Measurements from ENCODE around the gene HMGXB4. TPM values are rescaled to one million over a fixed set of nuclear protein-coding genes. Genes with fewer than 3 reads are reported as not detected.

HMGXB4 gene
- total and polyA plus RNA-seq, 2 of the 13 experiments (the other 11 are each of a cell fraction or from before 2014, with no cell fraction given), result 13.9 to 16.3 TPM

DNA sequence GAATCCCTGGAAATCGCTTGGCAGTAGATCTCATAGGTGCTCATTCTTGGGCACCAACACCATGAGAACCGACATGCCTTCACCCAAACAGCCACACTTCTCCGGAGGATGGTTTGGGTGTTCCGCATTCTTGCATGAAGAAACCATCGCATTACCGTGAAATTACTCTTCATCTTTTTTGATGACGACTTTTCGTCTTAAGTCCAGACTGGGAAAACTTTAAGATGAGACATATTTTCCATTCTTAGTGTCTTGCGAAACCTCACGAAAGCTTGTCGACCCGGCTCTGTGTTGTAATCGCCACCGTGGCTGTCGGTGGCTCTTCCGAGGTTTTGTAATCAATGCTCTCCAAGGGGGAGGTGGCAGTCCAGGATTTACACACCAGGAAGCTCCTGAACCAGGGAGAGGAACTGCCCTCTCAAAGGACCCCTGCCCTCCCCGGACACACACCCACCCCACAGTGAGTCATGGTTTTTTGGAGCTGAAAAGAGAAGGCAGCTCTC, 44.1 kb downstream of the HMGXB4 start (continued):
- TF ChIP-seq BATF2 (CRISPR knock-in tag; IDR thresholded peaks at IDR 0.05) (no peak), GATAD1 (CRISPR knock-in tag; IDR thresholded peaks at IDR 0.05) (peak; percentile 37; the same call in 1 of the 2 replicates), ZNF724P (CRISPR knock-in tag; IDR thresholded peaks at IDR 0.05; ENCODE audit: borderline replicate concordance) (no peak), ZNF160 (CRISPR knock-in tag; IDR thresholded peaks at IDR 0.05) (0 out of 2 replicates have a peak, but pooled peaks have one; percentile 25), STAG1 (CRISPR knock-in tag; IDR thresholded peaks at IDR 0.05) (no peak)
- TF ChIP-seq, protein P1, sequence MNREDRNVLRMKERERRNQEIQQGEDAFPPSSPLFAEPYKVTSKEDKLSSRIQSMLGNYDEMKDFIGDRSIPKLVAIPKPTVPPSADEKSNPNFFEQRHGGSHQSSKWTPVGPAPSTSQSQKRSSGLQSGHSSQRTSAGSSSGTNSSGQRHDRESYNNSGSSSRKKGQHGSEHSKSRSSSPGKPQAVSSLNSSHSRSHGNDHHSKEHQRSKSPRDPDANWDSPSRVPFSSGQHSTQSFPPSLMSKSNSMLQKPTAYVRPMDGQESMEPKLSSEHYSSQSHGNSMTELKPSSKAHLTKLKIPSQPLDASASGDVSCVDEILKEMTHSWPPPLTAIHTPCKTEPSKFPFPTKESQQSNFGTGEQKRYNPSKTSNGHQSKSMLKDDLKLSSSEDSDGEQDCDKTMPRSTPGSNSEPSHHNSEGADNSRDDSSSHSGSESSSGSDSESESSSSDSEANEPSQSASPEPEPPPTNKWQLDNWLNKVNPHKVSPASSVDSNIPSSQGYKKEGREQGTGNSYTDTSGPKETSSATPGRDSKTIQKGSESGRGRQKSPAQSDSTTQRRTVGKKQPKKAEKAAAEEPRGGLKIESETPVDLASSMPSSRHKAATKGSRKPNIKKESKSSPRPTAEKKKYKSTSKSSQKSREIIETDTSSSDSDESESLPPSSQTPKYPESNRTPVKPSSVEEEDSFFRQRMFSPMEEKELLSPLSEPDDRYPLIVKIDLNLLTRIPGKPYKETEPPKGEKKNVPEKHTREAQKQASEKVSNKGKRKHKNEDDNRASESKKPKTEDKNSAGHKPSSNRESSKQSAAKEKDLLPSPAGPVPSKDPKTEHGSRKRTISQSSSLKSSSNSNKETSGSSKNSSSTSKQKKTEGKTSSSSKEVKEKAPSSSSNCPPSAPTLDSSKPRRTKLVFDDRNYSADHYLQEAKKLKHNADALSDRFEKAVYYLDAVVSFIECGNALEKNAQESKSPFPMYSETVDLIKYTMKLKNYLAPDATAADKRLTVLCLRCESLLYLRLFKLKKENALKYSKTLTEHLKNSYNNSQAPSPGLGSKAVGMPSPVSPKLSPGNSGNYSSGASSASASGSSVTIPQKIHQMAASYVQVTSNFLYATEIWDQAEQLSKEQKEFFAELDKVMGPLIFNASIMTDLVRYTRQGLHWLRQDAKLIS (CRISPR knock-in tag; IDR thresholded peaks at IDR 0.05), result no peak

- H3K4me3 ChIP-seq (replicated peaks in 1 of 3; ENCODE audit: insufficient read depth in 1 of 3, low read depth in 2 of 3, low read length in 3 of 3), result no peak overlapping the region
- in situ Hi-C loops (cut with HindIII; ENCODE audit: extremely low pct_ligation_motif_present, low pct_unique_long_range_greater_than_20kb), result no loop called here
- FAIRE-seq (no peak), DNase-seq (ENCODE audit: low spot score) (no peak), ATAC-seq (no peak)
- no peak overlapping the region; the same call in 1 of the 2 replicates for H3K4me2 ChIP-seq (ENCODE audit: low read depth, low read length)
- no peaks in the 10 kb centered on the region for H3K9me3 ChIP-seq (ENCODE audit: low read length)
- H3K27me3 ChIP-seq (ENCODE audit: control insufficient read depth in 1 of 2, insufficient read depth in 2 of 2, low read length in 2 of 2), result no peaks in the 10 kb centered on the region; a peak in 1 of 5 replicates
- peaks cover 48% of the 10 kb centered on the region for H3K79me2 ChIP-seq (ENCODE audit: insufficient read depth, low read length)
- no peak overlapping the region for H3K27ac ChIP-seq (ENCODE audit: extremely low read length, insufficient read depth, low read length)
- ChIA-PET POLR2A (interaction anchor here (4.6 kb wide), 1 partner anchor 9 kb away, joined by 126 read pairs; no protein-coding TSS in a partner anchor), CTCF (ENCODE audit: low intra/inter-chr PET ratio, low total read pairs) (no interaction called here)
- WGBS (ENCODE audit: low lambda C conversion rate), result 80% methylated on average over 5 of the region's 5 CpGs
- intact Hi-C loops (cut with micrococcal nuclease; ENCODE audit: unreplicated experiment), result no loop called here
- BruUV-seq (replicated peaks), result no TSS peak
- H3K9ac ChIP-seq (ENCODE audit: insufficient read depth, low read depth, low read length), result no peak overlapping the region
- no peaks in the 10 kb centered on the region; the same call in 1 of the 2 replicates for H4K20me1 ChIP-seq (ENCODE audit: insufficient read depth, low read length)
- H3K4me1 ChIP-seq (ENCODE audit: insufficient read depth, low read length), result peaks cover 54% of the 10 kb centered on the region
- H2AFZ ChIP-seq (ENCODE audit: low read length), result no peak overlapping the region
- H3K36me3 ChIP-seq (replicated peaks in 1 of 2; ENCODE audit: control insufficient read depth in 1 of 2, insufficient read depth in 2 of 2, low read length in 2 of 2), result peaks cover 2 to 18% of the 10 kb centered on the region in 2 experiments; a peak in 2 of 5 replicates
- TF ChIP-seq ATF7-NPFF (CRISPR knock-in tag; IDR thresholded peaks at IDR 0.05; ENCODE audit: low read depth), result no peak
- TF ChIP-seq, protein P2, sequence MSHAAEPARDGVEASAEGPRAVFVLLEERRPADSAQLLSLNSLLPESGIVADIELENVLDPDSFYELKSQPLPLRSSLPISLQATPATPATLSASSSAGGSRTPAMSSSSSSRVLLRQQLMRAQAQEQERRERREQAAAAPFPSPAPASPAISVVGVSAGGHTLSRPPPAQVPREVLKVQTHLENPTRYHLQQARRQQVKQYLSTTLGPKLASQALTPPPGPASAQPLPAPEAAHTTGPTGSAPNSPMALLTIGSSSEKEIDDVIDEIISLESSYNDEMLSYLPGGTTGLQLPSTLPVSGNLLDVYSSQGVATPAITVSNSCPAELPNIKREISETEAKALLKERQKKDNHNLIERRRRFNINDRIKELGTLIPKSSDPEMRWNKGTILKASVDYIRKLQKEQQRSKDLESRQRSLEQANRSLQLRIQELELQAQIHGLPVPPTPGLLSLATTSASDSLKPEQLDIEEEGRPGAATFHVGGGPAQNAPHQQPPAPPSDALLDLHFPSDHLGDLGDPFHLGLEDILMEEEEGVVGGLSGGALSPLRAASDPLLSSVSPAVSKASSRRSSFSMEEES (CRISPR knock-in tag; IDR thresholded peaks at IDR 0.05), result no peak
- TF ChIP-seq PHF8 (CRISPR knock-in tag; IDR thresholded peaks at IDR 0.05), result no peak
- TF ChIP-seq NFRKB (IDR thresholded peaks at IDR 0.05), result no peak
- no peak for TF ChIP-seq NFKBIZ (CRISPR knock-in tag; IDR thresholded peaks at IDR 0.05)
- no peak for TF ChIP-seq ZNF143 (CRISPR knock-in tag; IDR thresholded peaks at IDR 0.05)
- no peak for TF ChIP-seq XBP1 (CRISPR knock-in tag; IDR thresholded peaks at IDR 0.05)
- TF ChIP-seq SP2 (CRISPR knock-in tag; IDR thresholded peaks at IDR 0.05), result no peak
- no peak for TF ChIP-seq SNAPC2 (CRISPR knock-in tag; IDR thresholded peaks at IDR 0.05)
- TF ChIP-seq PTBP1 (IDR thresholded peaks at IDR 0.05; ENCODE audit: low read depth, low read length, poor library complexity, severe bottlenecking), result no peak
- TF ChIP-seq, protein P3, sequence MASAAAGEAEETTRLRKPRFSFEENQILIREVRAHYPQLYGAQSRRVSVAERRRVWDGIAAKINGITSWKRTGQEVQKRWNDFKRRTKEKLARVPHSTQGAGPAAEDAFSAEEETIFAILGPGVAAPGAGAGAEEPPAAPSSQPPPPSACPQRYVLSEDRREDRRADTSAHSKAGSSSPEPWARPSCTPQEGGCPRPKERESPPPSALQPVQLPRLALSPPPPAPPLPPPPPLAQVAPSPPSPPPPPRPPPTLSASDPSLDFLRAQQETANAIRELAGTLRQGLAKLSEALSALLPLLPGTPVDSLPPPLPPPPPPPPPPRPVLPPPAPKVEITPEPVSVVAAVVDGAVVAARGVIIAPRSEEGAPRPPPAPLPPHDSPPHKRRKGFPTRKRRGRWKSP (CRISPR knock-in tag; IDR thresholded peaks at IDR 0.05), result no peak
Observed at GRCh38 chr22:35303029-35303624, 45.8 kb downstream of the HMGXB4 start.

All from HepG2 (cell line).